Liver (tissue), 3 donors: Measurements from ENCODE around the gene CPED1.

ENCODE experiments used
- CTCF ChIP-seq: fragments of 150-350 bp; IDR thresholded peaks from 2 replicates; pipeline ENCODE4 v1.5.1; 2017; ENCODE audit warnings: improper control_type of control experiment, low read depth, low read length; ENCODE audit not compliant: missing input control
- GABPA ChIP-seq, 2 donors: IDR thresholded peaks in 1 of 2; conservative IDR thresholded peaks in 1 of 2; 2 replicates each; pipeline ENCODE4 v1.6.1; 2016; ENCODE audit warnings: antibody characterized with exemption in 2 of 2, mild to moderate bottlenecking in 1 of 2, moderate library complexity in 1 of 2
- donor health status: healthy.
- donor health status: healthy.

GRCh38 chr7:121195010-121195409, 206.5 kb downstream of the CPED1 start:
- TF ChIP-seq CTCF (no peak), GABPA (IDR thresholded peaks at IDR 0.05 in 1 of 2, conservative IDR thresholded peaks at IDR 0.05 in 1 of 2) (no peak)
